Stomach (tissue), 9 donors: ENCODE results near the gene ERI3. TPM values are rescaled to one million over a fixed set of nuclear protein-coding genes. Genes with fewer than 3 reads are reported as not detected.

Source experiments
- DNase-seq, 2 donors: peaks; one replicate each; pipeline versions ENCODE4 v3.0.0 to v3.0.0-alpha.2; 2013 to 2019
- H3K27ac ChIP-seq, 5 donors: fragments of 200-600 bp in 4 of 5; sonication (generic) in 4 of 5; one replicate each; pipeline ENCODE4 v1.5.1; 2013 to 2019; ENCODE audit warnings: mild to moderate bottlenecking in 1 of 5, moderate library complexity in 1 of 5
- H3K27me3 ChIP-seq, 3 donors: fragments of 200-600 bp; sonication (generic); one replicate each; pipeline ENCODE4 v1.5.1; 2017 to 2019; ENCODE audit warnings: mixed run types in 1 of 3
- H3K36me3 ChIP-seq, 4 donors: fragments of 200-600 bp; sonication (generic); 1 replicate in 3 of 4; 2 replicates in 1 of 4; pipeline ENCODE4 v1.5.1; 2016 to 2019
- H3K4me1 ChIP-seq, 4 donors: fragments of 200-600 bp; sonication (generic); one replicate each; pipeline ENCODE4 v1.5.1; 2016 to 2019
- H3K4me3 ChIP-seq, 4 donors: fragments of 200-600 bp; sonication (generic) in 3 of 4; one replicate each; pipeline ENCODE4 v1.5.1; 2016 to 2019; ENCODE audit warnings: mild to moderate bottlenecking in 1 of 4
- H3K9me3 ChIP-seq, 4 donors: fragments of 200-600 bp; sonication (generic); one replicate each; pipeline ENCODE4 v1.5.1; 2016 to 2019
- CTCF ChIP-seq, 7 experiments: fragments of 450-650 bp in 4 of 7; fragments of 200-600 bp in 3 of 7; sonication (generic) in 3 of 7; IDR thresholded peaks; one replicate each; pipeline ENCODE4 v1.5.1; 2016 to 2019; ENCODE audit warnings: antibody characterized with exemption in 7 of 7, control low read depth in 2 of 7, mild to moderate bottlenecking in 1 of 7
- EP300 ChIP-seq: sonication (generic); formaldehyde crosslinking; IDR thresholded peaks from one replicate; pipeline ENCODE4 v1.6.1; 2017; ENCODE audit warnings: antibody characterized with exemption
- POLR2A ChIP-seq, 4 donors: fragments of 450-650 bp; IDR thresholded peaks; one replicate each; pipeline ENCODE4 v1.6.1; 2016; ENCODE audit warnings: antibody characterized with exemption in 4 of 4, control low read depth in 2 of 4, mild to moderate bottlenecking in 1 of 4, moderate library complexity in 1 of 4
- POLR2AphosphoS5 ChIP-seq, 3 donors: sonication (generic); formaldehyde crosslinking; IDR thresholded peaks; one replicate each; pipeline ENCODE4 v1.6.1; 2016; ENCODE audit warnings: antibody characterized with exemption in 3 of 3
- WGBS, 5 donors: extraction: QIAGEN DNeasy Blood & Tissue Kit in 3 of 5; methylation state at CpG; one replicate each; pipeline versions ENCODE4 v1.1.5 to v1.1.7; 2013 to 2018; 5-methylcytosine and 5-hydroxymethylcytosine counted together
- intact Hi-C: fragments of 100-400 bp; cut with DNase I; formaldehyde crosslinking; loops from one replicate; pipeline ENCODE4 v1.15.1; 2023; ENCODE audit warnings: low total_unique reads
- polyA plus RNA-seq, 3 donors: library from polyadenylated mRNA; stranded (reverse); fragments of 200-250 nt; gene quantifications; one replicate each; pipeline ENCODE4 v1.2.3, GENCODE V29; 2013
- total RNA-seq, 5 donors: library from RNA; depleted of rRNA; stranded (reverse); fragments of >200 nt; gene quantifications; one replicate each; pipeline versions ENCODE4 v1.1.0 to v1.2.3, GENCODE V29; 2014 to 2016
- donor health status: healthy with polysubstance abuse.
- donor health status: Bipolar disorder and iron deficiency.
- donor health status: healthy.

The ERI3 gene
- total and polyA plus RNA-seq, 8 donors = 18.7 to 110 (median 30.1) TPM

- H3K27ac ChIP-seq = no peak overlapping the region
- H3K27me3 ChIP-seq = no peaks in the 10 kb centered on the region
- H3K36me3 ChIP-seq = peaks cover 0 to 4% (median 0%) of the 10 kb centered on the region in 4 donors
- intact Hi-C loops = no loop called here
- TF ChIP-seq POLR2AphosphoS5 (IDR thresholded peaks at IDR 0.05) (no peak), POLR2A (IDR thresholded peaks at IDR 0.05) (no peak), CTCF (IDR thresholded peaks at IDR 0.05) (no peak), EP300 (no peak)
- peak in 1 of 2 donors; percentile 30 for DNase-seq
- H3K4me3 ChIP-seq = peak overlapping the region in 1 of 4 donors; percentile 99
- no peaks in the 10 kb centered on the region for H3K9me3 ChIP-seq
- H3K4me1 ChIP-seq = peaks cover 13 to 34% (median 22%) of the 10 kb centered on the region in 4 donors
- WGBS, 5 donors = 14 to 43% (median 33%) methylated on average over 1 of the region's 1 CpG
Measured at GRCh38 chr1:44353604-44354003, 1.5 kb downstream of the ERI3 start.

GRCh38 chr1:44351289-44351688 lies 3.8 kb downstream of the ERI3 start:
- no peak for TF ChIP-seq CTCF (IDR thresholded peaks at IDR 0.05)
- no peak for TF ChIP-seq EP300
- TF ChIP-seq POLR2A (IDR thresholded peaks at IDR 0.05) = no peak
- TF ChIP-seq POLR2AphosphoS5 (IDR thresholded peaks at IDR 0.05) = no peak
- Histone ChIP-seq H3K27me3 (no peaks in the 10 kb centered on the region), H3K4me1 (peaks cover 13 to 47% (median 32%) of the 10 kb centered on the region in 4 donors), H3K9me3 (no peaks in the 10 kb centered on the region), H3K4me3 (no peak overlapping the region), H3K27ac (no peak overlapping the region), H3K36me3 (peaks cover 0 to 4% (median 0%) of the 10 kb centered on the region in 4 donors)
- intact Hi-C loops = no loop called here
- no peak for DNase-seq
- WGBS, 5 donors = 86 to 95% (median 91%) methylated on average over 2 of the region's 2 CpGs

GRCh38 chr1:44348061-44348485 lies 7.0 kb downstream of the ERI3 start:
- Histone ChIP-seq H3K9me3 (no peaks in the 10 kb centered on the region), H3K36me3 (peaks cover 0 to 4% (median 0%) of the 10 kb centered on the region in 4 donors), H3K4me1 (peaks cover 0 to 46% (median 26%) of the 10 kb centered on the region in 4 donors), H3K27ac (no peak overlapping the region), H3K27me3 (no peaks in the 10 kb centered on the region), H3K4me3 (no peak overlapping the region)
- no peak for DNase-seq
- intact Hi-C loops = no loop called here
- TF ChIP-seq POLR2A (IDR thresholded peaks at IDR 0.05) (no peak), CTCF (IDR thresholded peaks at IDR 0.05) (no peak), POLR2AphosphoS5 (IDR thresholded peaks at IDR 0.05) (no peak), EP300 (no peak)
- WGBS, 5 donors = 81 to 94% (median 92%) methylated on average over 4 of the region's 4 CpGs

- Histone ChIP-seq H3K27ac (peak overlapping the region in 1 of 5 donors; percentile 30), H3K9me3 (no peaks in the 10 kb centered on the region), H3K4me1 (peaks cover 0 to 40% (median 24%) of the 10 kb centered on the region in 4 donors), H3K4me3 (no peak overlapping the region), H3K27me3 (no peaks in the 10 kb centered on the region), H3K36me3 (peaks cover 0 to 4% (median 0%) of the 10 kb centered on the region in 4 donors)
- intact Hi-C loops = no loop called here
- 47 to 65% (median 55%) methylated on average over 4 of the region's 4 CpGs for WGBS, 5 donors
- DNase-seq = no peak
- no peak for TF ChIP-seq EP300
- no peak for TF ChIP-seq CTCF (IDR thresholded peaks at IDR 0.05)
- no peak for TF ChIP-seq POLR2AphosphoS5 (IDR thresholded peaks at IDR 0.05)
- TF ChIP-seq POLR2A (IDR thresholded peaks at IDR 0.05) = no peak
Measured at GRCh38 chr1:44347280-44347679, 7.8 kb downstream of the ERI3 start.
